Measurements from ENCODE around the gene FAM149A. TPM values are rescaled to one million over a fixed set of nuclear protein-coding genes. Genes with fewer than 3 reads are reported as not detected.
A peak's percentile ranks its signal among the peaks of the same experiment; 100 is the strongest.

Gene FAM149A
- total and polyA plus RNA-seq, 10 of the 15 experiments (the other 5 are each of a cell fraction or from before 2014, with no cell fraction given), result 0.38 to 1.9 (median 0.99) TPM

GRCh38 chr4:186134861-186135260 is 30.4 kb downstream of the FAM149A start (continued):
- TF ChIP-seq MTA2 (IDR thresholded peaks at IDR 0.05; ENCODE audit: low read depth), result no peak

DNA sequence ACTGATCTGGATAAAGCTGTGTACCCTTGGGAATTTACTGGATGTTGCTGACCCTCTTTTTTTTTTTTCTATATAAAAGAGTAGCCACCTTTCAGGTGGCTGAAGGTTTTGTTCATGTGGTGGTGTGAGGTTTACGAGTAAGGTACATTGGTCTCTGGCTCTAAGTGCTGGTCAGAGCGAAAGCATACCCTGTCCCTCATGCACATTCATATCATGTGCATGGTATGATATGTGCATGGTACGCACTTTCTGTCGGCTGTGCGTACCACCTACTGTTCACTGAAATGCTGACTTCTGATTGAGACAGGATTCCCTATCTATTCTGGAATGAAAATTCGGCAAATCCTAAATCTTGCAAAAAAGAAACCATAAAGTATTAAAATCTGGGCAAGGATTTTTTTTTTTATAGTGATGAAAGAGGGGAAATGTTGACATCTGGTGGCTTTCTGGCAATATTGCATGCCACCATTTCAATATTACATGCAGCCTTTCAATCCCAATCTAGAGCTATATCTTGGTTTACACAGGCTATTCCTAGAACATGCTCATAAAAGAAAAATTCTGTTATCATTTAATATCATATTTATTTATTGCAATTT is 32.8 kb downstream of the FAM149A start:
- DNase-seq (ENCODE audit: low read depth, low spot score) (no peak), FAIRE-seq (no peak), ATAC-seq (peak; percentile 54)
- no peak overlapping the region for H2AFZ ChIP-seq (ENCODE audit: control insufficient read depth, low read depth, low read length)
- H3K4me3 ChIP-seq, result no peak overlapping the region
- no peak overlapping the region for H3K9ac ChIP-seq (ENCODE audit: control insufficient read depth, insufficient read depth, low read length)
- H3K79me2 ChIP-seq (ENCODE audit: control insufficient read depth, insufficient read depth, low read length), result no peaks in the 10 kb centered on the region
- no TSS peak for BruUV-seq (replicated peaks)
- no peaks in the 10 kb centered on the region for H3K27me3 ChIP-seq (replicated peaks in 1 of 2; ENCODE audit: control insufficient read depth in 2 of 2, insufficient read depth in 2 of 2, low read length in 1 of 2)
- ChIA-PET POLR2A (no interaction called here), SMC1A (ENCODE audit: uncharacterized antibody, unreplicated experiment) (interaction anchor here (0.7 to 2.1 kb wide), 9 partner anchors 8 to 496 kb away, joined by 3 to 16 read pairs (median 3); partner anchors contain the start of gene TLR3), RAD21 (ENCODE audit: unreplicated experiment) (interaction anchor here (0.6 to 1.5 kb wide), 7 partner anchors 63 to 497 kb away, joined by 3 to 5 read pairs (median 3); partner anchors contain the start of gene TLR3), CTCF (interaction anchor here (0.6 to 2.9 kb wide), 25 partner anchors 9 to 1906 kb away, joined by 3 to 38 read pairs (median 4); partner anchors contain the start of gene TLR3)
- peaks cover 15% of the 10 kb centered on the region for H3K4me1 ChIP-seq (ENCODE audit: control insufficient read depth, insufficient read depth, low read length)
- no peaks in the 10 kb centered on the region for H4K20me1 ChIP-seq (ENCODE audit: control insufficient read depth, insufficient read depth)
- no peaks in the 10 kb centered on the region for H3K36me3 ChIP-seq (ENCODE audit: control insufficient read depth in 2 of 2, insufficient read depth in 2 of 2, low read length in 1 of 2)
- no peaks in the 10 kb centered on the region for H3K9me3 ChIP-seq (replicated peaks; ENCODE audit: control insufficient read depth, insufficient read depth, low read length)
- intact Hi-C loops (cut with micrococcal nuclease; ENCODE audit: unreplicated experiment) (loop anchor here (1.0 to 5.0 kb wide), 3 partner anchors 69 to 496 kb away; no protein-coding TSS in a partner anchor), in situ Hi-C loops (cut with MboI) (loop anchor here (5.0 to 10.0 kb wide), 2 partner anchors 70 to 492 kb away; partner anchors contain the start of gene TLR3)
- H3K4me2 ChIP-seq (ENCODE audit: control insufficient read depth, insufficient read depth), result no peak overlapping the region
- H3K27ac ChIP-seq (ENCODE audit: control insufficient read depth, insufficient read depth), result no peak overlapping the region
- WGBS (ENCODE audit: insufficient coverage, insufficient replicate concordance, low lambda C conversion rate, missing lambda C conversion rate), result under 1% methylated on average over 6 of the region's 6 CpGs
- TF ChIP-seq, protein P1, sequence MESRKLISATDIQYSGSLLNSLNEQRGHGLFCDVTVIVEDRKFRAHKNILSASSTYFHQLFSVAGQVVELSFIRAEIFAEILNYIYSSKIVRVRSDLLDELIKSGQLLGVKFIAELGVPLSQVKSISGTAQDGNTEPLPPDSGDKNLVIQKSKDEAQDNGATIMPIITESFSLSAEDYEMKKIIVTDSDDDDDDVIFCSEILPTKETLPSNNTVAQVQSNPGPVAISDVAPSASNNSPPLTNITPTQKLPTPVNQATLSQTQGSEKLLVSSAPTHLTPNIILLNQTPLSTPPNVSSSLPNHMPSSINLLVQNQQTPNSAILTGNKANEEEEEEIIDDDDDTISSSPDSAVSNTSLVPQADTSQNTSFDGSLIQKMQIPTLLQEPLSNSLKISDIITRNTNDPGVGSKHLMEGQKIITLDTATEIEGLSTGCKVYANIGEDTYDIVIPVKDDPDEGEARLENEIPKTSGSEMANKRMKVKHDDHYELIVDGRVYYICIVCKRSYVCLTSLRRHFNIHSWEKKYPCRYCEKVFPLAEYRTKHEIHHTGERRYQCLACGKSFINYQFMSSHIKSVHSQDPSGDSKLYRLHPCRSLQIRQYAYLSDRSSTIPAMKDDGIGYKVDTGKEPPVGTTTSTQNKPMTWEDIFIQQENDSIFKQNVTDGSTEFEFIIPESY (IDR thresholded peaks at IDR 0.05), result no peak
- TF ChIP-seq SMC3 (IDR thresholded peaks at IDR 0.05; ENCODE audit: borderline replicate concordance, low read length) (peak; percentile 44; the same call in 1 of the 2 replicates), RELB (IDR thresholded peaks at IDR 0.05; ENCODE audit: low read depth) (no peak), YY1 (IDR thresholded peaks at IDR 0.05; ENCODE audit: low read depth, low read length) (no peak), RAD21 (IDR thresholded peaks at IDR 0.05; ENCODE audit: insufficient read depth, low read depth, low read length) (peak; percentile 74), CTCF (IDR thresholded peaks at IDR 0.05 in 2 of 3, conservative IDR thresholded peaks at IDR 0.05 in 1 of 3; ENCODE audit: control insufficient read depth in 2 of 3, extremely low read depth in 1 of 3, insufficient read depth in 1 of 3, low read depth in 3 of 3, low read length in 3 of 3) (peak; percentile 45 to 68 (median 66); a peak in 5 of 6 replicates), SMARCA5 (IDR thresholded peaks at IDR 0.05) (no peak), TARDBP (IDR thresholded peaks at IDR 0.05; ENCODE audit: borderline replicate concordance) (no peak), ATF7 (IDR thresholded peaks at IDR 0.05; ENCODE audit: low read depth) (no peak)
- TF ChIP-seq, protein P2, sequence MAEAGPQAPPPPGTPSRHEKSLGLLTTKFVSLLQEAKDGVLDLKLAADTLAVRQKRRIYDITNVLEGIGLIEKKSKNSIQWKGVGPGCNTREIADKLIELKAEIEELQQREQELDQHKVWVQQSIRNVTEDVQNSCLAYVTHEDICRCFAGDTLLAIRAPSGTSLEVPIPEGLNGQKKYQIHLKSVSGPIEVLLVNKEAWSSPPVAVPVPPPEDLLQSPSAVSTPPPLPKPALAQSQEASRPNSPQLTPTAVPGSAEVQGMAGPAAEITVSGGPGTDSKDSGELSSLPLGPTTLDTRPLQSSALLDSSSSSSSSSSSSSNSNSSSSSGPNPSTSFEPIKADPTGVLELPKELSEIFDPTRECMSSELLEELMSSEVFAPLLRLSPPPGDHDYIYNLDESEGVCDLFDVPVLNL (IDR thresholded peaks at IDR 0.05; ENCODE audit: low read depth, low read length), result no peak
- TF ChIP-seq, protein P3, sequence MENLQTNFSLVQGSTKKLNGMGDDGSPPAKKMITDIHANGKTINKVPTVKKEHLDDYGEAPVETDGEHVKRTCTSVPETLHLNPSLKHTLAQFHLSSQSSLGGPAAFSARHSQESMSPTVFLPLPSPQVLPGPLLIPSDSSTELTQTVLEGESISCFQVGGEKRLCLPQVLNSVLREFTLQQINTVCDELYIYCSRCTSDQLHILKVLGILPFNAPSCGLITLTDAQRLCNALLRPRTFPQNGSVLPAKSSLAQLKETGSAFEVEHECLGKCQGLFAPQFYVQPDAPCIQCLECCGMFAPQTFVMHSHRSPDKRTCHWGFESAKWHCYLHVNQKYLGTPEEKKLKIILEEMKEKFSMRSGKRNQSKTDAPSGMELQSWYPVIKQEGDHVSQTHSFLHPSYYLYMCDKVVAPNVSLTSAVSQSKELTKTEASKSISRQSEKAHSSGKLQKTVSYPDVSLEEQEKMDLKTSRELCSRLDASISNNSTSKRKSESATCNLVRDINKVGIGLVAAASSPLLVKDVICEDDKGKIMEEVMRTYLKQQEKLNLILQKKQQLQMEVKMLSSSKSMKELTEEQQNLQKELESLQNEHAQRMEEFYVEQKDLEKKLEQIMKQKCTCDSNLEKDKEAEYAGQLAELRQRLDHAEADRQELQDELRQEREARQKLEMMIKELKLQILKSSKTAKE (IDR thresholded peaks at IDR 0.05; ENCODE audit: low read depth, poor library complexity, severe bottlenecking), result peak; percentile 18

Data from GM12878 (cell line).